Measurements from ENCODE around the gene ANKRD44. TPM values are rescaled to one million over a fixed set of nuclear protein-coding genes. Genes with fewer than 3 reads are reported as not detected.
A peak's percentile ranks its signal among the peaks of the same experiment; 100 is the strongest.

The ANKRD44 gene
- total RNA-seq, 2 donors from 2014 or later = 7.0 to 10.1 TPM

- H3K36me3 ChIP-seq = no peaks in the 10 kb centered on the region
- no peak for DNase-seq (ENCODE audit: low spot score)
- H3K4me3 ChIP-seq = no peak overlapping the region
- H3K4me1 ChIP-seq = no peaks in the 10 kb centered on the region
- no peaks in the 10 kb centered on the region for H3K27me3 ChIP-seq
- H3K27ac ChIP-seq = peak overlapping the region; percentile 13 to 64
- H3K9me3 ChIP-seq = no peaks in the 10 kb centered on the region
- TF ChIP-seq CTCF (IDR thresholded peaks at IDR 0.05) = no peak
These were observed 213.9 kb downstream of the ANKRD44 start for GRCh38 chr2:197096649-197097048.

- Histone ChIP-seq H3K4me3 (no peak overlapping the region), H3K4me1 (no peaks in the 10 kb centered on the region), H3K27ac (no peak overlapping the region), H3K9me3 (no peaks in the 10 kb centered on the region), H3K36me3 (no peaks in the 10 kb centered on the region), H3K27me3 (no peaks in the 10 kb centered on the region)
- no peak for TF ChIP-seq CTCF (IDR thresholded peaks at IDR 0.05)
- DNase-seq (ENCODE audit: low spot score) = no peak
These were observed 218.1 kb downstream of the ANKRD44 start for GRCh38 chr2:197092431-197092830.

- Histone ChIP-seq H3K9me3 (no peaks in the 10 kb centered on the region), H3K4me3 (no peak overlapping the region), H3K4me1 (no peaks in the 10 kb centered on the region), H3K36me3 (no peaks in the 10 kb centered on the region), H3K27ac (no peak overlapping the region), H3K27me3 (no peaks in the 10 kb centered on the region)
- no peak for TF ChIP-seq CTCF (IDR thresholded peaks at IDR 0.05)
- no peak for DNase-seq (ENCODE audit: low spot score)
These were observed 219.7 kb downstream of the ANKRD44 start for GRCh38 chr2:197090742-197091367.

DNA sequence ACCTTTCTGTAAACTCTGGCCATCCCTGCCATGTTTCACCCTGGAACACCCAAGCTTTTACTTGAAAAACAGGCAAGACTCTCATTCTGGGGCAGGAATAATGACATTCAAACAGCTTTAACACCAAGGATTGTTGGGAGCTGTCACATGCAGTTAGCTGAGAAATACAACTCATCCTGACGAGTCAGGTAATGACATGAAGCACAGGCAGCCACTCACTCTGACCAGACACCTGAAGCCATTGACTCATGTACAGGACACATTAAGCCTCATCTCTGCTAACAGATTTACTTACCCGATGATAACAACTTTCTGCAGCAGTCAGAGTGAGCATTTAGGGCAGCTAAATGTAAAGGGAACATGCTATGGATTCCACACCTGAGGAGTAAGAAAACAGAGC, 220.9 kb downstream of the ANKRD44 start:
- no peaks in the 10 kb centered on the region for H3K9me3 ChIP-seq
- TF ChIP-seq CTCF (IDR thresholded peaks at IDR 0.05) = no peak
- no peaks in the 10 kb centered on the region for H3K4me1 ChIP-seq

DNA sequence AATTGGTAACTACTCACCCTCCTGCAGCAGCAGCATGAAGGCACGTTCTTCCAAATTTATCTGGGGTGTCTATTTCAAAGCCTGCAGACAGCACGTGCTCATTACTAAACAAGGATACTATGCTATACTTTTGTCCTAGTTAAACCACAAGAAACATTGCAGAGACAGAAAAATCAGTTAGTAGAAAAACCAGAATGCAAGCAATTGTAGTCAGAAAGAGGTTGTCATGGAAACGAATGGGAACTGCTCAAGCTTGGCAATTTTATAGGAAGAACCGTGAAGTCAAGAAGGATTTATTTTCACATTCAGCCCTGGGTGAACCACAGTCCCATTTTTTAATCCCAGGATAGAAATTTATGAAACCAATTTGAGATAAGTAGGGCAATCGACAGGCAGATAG, 221.9 kb downstream of the ANKRD44 start:
- Histone ChIP-seq H3K9me3 (no peaks in the 10 kb centered on the region), H3K36me3 (no peaks in the 10 kb centered on the region), H3K4me3 (no peak overlapping the region), H3K27me3 (no peaks in the 10 kb centered on the region), H3K4me1 (no peaks in the 10 kb centered on the region), H3K27ac (peak overlapping the region in 1 of 2 donors; percentile 24)
- DNase-seq (ENCODE audit: low spot score) = no peak
- no peak for TF ChIP-seq CTCF (IDR thresholded peaks at IDR 0.05)

More for the DNA sequence above, 220.9 kb downstream of the ANKRD44 start:
- Histone ChIP-seq H3K4me3 (no peak overlapping the region), H3K27ac (no peak overlapping the region), H3K27me3 (no peaks in the 10 kb centered on the region), H3K36me3 (no peaks in the 10 kb centered on the region)
- no peak for DNase-seq (ENCODE audit: low spot score)

DNA sequence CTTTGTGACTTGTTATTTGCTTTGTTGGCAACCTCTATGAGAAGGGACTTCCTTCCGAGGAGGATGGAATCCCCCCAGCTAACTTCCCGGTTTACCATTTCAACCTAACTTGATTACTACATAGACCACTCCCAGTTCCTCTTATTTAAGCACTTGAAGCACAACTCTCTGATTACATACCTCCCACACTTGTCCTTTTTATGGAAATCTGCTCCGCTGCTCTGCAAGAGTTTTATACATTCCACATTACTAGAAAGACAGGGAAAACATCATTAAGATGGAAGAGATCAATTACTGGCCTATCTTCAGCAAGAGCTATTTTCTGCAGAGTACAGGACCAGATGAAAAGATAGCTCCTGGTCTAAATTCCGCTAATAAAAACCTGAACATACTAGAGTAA, 224.1 kb downstream of the ANKRD44 start:
- TF ChIP-seq CTCF (IDR thresholded peaks at IDR 0.05) = no peak
- no peak for DNase-seq (ENCODE audit: low spot score)
- Histone ChIP-seq H3K27ac (no peak overlapping the region), H3K4me3 (no peak overlapping the region), H3K36me3 (no peaks in the 10 kb centered on the region), H3K27me3 (no peaks in the 10 kb centered on the region), H3K9me3 (no peaks in the 10 kb centered on the region), H3K4me1 (no peaks in the 10 kb centered on the region)

Measured in right atrium auricular region (tissue), 2 donors.